Measurements from ENCODE around the gene PHF5A. TPM values are rescaled to one million over a fixed set of nuclear protein-coding genes. Genes with fewer than 3 reads are reported as not detected.

PHF5A gene
- total RNA-seq, 1 donor from 2014 or later, result 61.1 TPM

DNA sequence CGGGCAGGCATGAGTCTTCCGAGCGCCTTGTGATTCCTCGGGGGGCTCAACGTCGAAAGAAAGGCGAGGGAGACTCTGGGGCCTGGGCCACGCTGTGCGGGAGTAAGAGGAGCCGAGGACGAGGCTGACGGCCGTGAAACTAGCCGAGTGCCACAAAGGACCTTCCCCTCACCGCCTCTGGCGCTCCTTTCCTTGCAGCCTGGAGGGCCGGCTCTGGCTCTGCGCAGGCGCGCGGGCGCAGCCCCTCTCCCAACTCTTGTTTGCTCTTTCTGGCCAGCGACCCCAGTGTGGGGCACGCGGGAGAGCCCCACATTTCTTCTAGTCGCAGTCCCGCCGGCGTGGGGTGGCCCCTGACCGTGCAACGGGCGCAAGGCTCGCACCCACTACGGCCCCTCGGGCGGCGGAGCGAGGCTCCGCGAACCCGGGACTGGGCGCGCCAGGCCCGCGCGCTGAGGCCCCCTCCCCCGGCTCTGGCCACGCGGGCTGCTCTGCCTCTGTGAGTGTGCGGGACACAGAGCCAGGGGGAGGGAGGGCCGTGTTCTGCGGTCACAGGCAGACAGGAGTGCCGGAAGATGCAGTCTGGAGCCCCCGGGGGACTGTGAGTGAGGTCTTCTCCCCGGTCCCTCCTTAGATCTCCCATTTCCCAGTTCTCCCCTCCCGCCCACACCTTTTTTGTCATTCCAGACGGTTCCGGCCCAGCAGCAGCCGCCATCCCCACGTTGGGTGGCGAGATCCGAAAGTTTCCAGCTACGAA is 20.9 kb downstream of the PHF5A start:
- TF ChIP-seq, protein P1, sequence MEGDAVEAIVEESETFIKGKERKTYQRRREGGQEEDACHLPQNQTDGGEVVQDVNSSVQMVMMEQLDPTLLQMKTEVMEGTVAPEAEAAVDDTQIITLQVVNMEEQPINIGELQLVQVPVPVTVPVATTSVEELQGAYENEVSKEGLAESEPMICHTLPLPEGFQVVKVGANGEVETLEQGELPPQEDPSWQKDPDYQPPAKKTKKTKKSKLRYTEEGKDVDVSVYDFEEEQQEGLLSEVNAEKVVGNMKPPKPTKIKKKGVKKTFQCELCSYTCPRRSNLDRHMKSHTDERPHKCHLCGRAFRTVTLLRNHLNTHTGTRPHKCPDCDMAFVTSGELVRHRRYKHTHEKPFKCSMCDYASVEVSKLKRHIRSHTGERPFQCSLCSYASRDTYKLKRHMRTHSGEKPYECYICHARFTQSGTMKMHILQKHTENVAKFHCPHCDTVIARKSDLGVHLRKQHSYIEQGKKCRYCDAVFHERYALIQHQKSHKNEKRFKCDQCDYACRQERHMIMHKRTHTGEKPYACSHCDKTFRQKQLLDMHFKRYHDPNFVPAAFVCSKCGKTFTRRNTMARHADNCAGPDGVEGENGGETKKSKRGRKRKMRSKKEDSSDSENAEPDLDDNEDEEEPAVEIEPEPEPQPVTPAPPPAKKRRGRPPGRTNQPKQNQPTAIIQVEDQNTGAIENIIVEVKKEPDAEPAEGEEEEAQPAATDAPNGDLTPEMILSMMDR (conservative IDR thresholded peaks at IDR 0.05; ENCODE audit: low read depth, low read length), result no peak
- peak overlapping the region; percentile 92 for H3K4me3 ChIP-seq (ENCODE audit: low read depth, low read length)
- DNase-seq (ENCODE audit: low read depth), result no peak

DNA sequence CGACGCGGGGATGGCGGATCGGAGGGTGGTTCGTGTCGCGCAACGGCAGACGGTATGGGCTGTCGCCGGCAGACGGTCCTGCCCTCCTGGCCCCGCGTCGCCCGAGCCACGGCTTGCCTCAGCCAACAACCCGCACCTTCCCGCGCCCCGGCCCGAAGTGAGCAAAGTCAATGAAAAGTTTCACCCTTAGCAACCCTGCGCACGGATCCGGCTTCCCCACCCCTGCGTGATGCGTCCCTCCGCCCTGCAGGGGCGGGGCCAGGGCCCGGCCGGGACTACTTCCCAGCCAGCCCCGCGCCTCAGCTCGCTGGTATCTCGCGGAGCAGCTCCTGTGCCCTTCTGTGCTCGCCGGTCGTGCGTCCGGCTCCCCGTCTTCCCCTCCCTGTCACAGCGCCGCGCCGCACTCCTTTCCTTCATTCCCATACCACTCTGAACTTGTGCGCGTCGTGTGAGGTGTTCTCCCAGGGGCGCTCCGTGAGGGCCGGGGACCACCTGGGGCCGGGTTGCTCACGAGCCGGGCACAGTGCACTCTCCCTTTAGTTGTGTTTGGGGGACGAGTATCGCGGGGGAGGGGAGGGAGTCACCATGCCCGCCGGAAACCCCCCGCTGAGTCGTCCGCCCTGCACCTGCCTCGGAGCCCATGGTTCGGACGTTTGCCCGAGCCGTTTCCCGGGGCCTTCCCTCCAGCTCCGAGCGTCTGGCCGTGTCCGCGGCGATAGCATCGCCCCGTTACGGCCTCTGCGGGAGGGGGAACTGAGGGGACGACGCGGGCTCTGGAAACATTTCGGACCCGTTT is 21.7 kb downstream of the PHF5A start, which contains the start of gene TOB2:
Gene TOB2, minus strand, starts transcription at position 163 of the 796 bp plus-strand sequence. CDS start 9,456 bp downstream, outside the sequence.
- peak within 1 kb of the TSS; percentile 92 for H3K4me3 ChIP-seq (ENCODE audit: low read depth, low read length)
- DNase-seq (ENCODE audit: low read depth), result no peak
- TF ChIP-seq, protein P1 (conservative IDR thresholded peaks at IDR 0.05; ENCODE audit: low read depth, low read length), result no peak

DNA sequence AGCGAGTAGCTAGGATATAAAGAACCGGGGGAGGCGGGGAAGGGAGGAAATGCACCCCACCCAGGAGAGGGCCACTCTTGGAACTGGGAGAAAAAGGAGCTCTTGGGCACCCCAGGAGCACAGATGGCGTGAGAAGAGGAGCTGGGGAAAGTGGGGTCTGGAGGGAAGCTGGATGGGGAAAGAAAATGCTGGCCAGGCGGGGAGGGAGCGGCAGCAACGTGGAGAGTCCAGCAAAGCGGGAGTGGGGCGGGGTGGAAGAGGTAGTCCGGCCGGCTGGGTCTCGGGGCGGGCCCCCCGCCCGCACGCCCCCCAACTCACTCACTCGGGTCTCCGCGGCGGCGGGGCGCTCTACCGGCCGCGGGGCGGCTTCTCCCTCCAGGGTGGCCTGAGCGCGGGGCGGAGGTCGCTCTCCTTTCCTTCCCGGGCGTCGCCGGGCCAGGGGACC is 22.4 kb downstream of the PHF5A start:
- TF ChIP-seq, protein P1 (conservative IDR thresholded peaks at IDR 0.05; ENCODE audit: low read depth, low read length), result no peak
- DNase-seq (ENCODE audit: low read depth), result no peak
- peak overlapping the region; percentile 92 for H3K4me3 ChIP-seq (ENCODE audit: low read depth, low read length)

- no peak for DNase-seq (ENCODE audit: low read depth)
- TF ChIP-seq, protein P1 (conservative IDR thresholded peaks at IDR 0.05; ENCODE audit: low read depth, low read length), result no peak
- H3K4me3 ChIP-seq (ENCODE audit: low read depth, low read length), result peak overlapping the region; percentile 92
These were observed 23.1 kb downstream of the PHF5A start for GRCh38 chr22:41445129-41446056.

GRCh38 chr22:41444360-41445128 is 23.9 kb downstream of the PHF5A start:
- no peak for DNase-seq (ENCODE audit: low read depth)
- TF ChIP-seq, protein P1 (conservative IDR thresholded peaks at IDR 0.05; ENCODE audit: low read depth, low read length), result no peak
- H3K4me3 ChIP-seq (ENCODE audit: low read depth, low read length), result peak overlapping the region; percentile 92
